Naive thymus-derived CD4-positive, alpha-beta T cell (primary cell): ENCODE measurements around the gene DCBLD2. TPM values are rescaled to one million over a fixed set of nuclear protein-coding genes. Genes with fewer than 3 reads are reported as not detected.

Experiments used
- ATAC-seq: fragments of 150-1000 bp; cut with Tn5 transposase; 2 replicates; pipeline ENCODE4 v1.10.0; 2021; ENCODE audit warnings: mild to moderate bottlenecking, moderate library complexity
- CTCF ChIA-PET: fragments of 350-600 bp; sonication (Branson Sonifier 250); formaldehyde crosslinking; loops from one replicate; lab custom pipeline; 2021; ENCODE audit warnings: antibody characterized with exemption; lab: Charles Lee
- POLR2A ChIA-PET: fragments of 350-600 bp; sonication (Branson Sonifier 250); formaldehyde crosslinking; loops from one replicate; lab custom pipeline; 2021; ENCODE audit warnings: antibody characterized with exemption, inconsistent platforms; lab: Charles Lee
- DNase-seq, 9 donors: peaks; one replicate each; pipeline versions ENCODE4 v3.0.0 to v3.0.0-alpha.2; 2020 to 2022; ENCODE audit warnings: mixed read lengths in 1 of 9
- H3K27ac ChIP-seq: one replicate; pipeline ENCODE4 v1.7.0; 2013; ENCODE audit warnings: mild to moderate bottlenecking, low read depth, low read length, moderate library complexity
- H3K27me3 ChIP-seq, 2 donors: one replicate each; pipeline ENCODE4 v1.7.0; 2013; ENCODE audit warnings: low read length in 2 of 2, mild to moderate bottlenecking in 2 of 2, moderate library complexity in 2 of 2; ENCODE audit not compliant: control insufficient read depth in 2 of 2, insufficient read depth in 2 of 2
- H3K36me3 ChIP-seq, 3 experiments: 1 replicate in 2 of 3; 2 replicates in 1 of 3; pipeline ENCODE4 v1.7.0; 2013; ENCODE audit warnings: low read length in 3 of 3, mild to moderate bottlenecking in 3 of 3, moderate library complexity in 1 of 3; ENCODE audit not compliant: insufficient read depth in 3 of 3, control insufficient read depth in 2 of 3
- H3K4me1 ChIP-seq, 2 donors: one replicate each; pipeline ENCODE4 v1.7.0; 2013; ENCODE audit warnings: low read length in 2 of 2, mild to moderate bottlenecking in 2 of 2, moderate library complexity in 1 of 2; ENCODE audit not compliant: control insufficient read depth in 2 of 2, insufficient read depth in 2 of 2
- H3K4me3 ChIP-seq: 2 replicates; pipeline ENCODE4 v1.7.0; 2013; ENCODE audit warnings: mild to moderate bottlenecking, low read length
- H3K9me3 ChIP-seq, 3 experiments: 1 replicate in 2 of 3; 2 replicates in 1 of 3; pipeline ENCODE4 v1.7.0; 2013; ENCODE audit warnings: low read length in 3 of 3; ENCODE audit not compliant: control insufficient read depth in 2 of 3
- H3K27ac Mint-ChIP-seq, 9 donors: one replicate each; pipeline ENCODE4 v1.8.0; 2020 to 2022; ENCODE audit warnings: mixed read lengths in 9 of 9, mild to moderate bottlenecking in 8 of 9, moderate library complexity in 5 of 9, inconsistent platforms in 2 of 9
- H3K27me3 Mint-ChIP-seq, 5 donors: one replicate each; pipeline ENCODE4 v1.8.0; 2021 to 2022; ENCODE audit warnings: mixed read lengths in 5 of 5, mild to moderate bottlenecking in 1 of 5
- H3K36me3 Mint-ChIP-seq, 5 donors: one replicate each; pipeline ENCODE4 v1.8.0; 2020 to 2022; ENCODE audit warnings: mixed read lengths in 5 of 5, mild to moderate bottlenecking in 3 of 5, inconsistent platforms in 1 of 5
- H3K4me1 Mint-ChIP-seq, 7 donors: one replicate each; pipeline ENCODE4 v1.8.0; 2020 to 2022; ENCODE audit warnings: mixed read lengths in 7 of 7, mild to moderate bottlenecking in 3 of 7, inconsistent platforms in 1 of 7
- H3K4me3 Mint-ChIP-seq, 10 donors: one replicate each; pipeline ENCODE4 v1.8.0; 2020 to 2022; ENCODE audit warnings: mild to moderate bottlenecking in 10 of 10, mixed read lengths in 10 of 10, moderate library complexity in 6 of 10, inconsistent platforms in 2 of 10
- H3K9me3 Mint-ChIP-seq, 11 donors: one replicate each; pipeline ENCODE4 v1.8.0; 2020 to 2022; ENCODE audit warnings: mixed read lengths in 11 of 11, mild to moderate bottlenecking in 4 of 11, inconsistent platforms in 1 of 11, moderate library complexity in 1 of 11
- intact Hi-C, 2 donors: fragments of 100-400 bp; cut with micrococcal nuclease; formaldehyde crosslinking; loops; one replicate each; pipeline ENCODE4 v1.15.1; 2023
- polyA plus RNA-seq, 2 donors: library from polyadenylated mRNA; unstranded; fragments of 300-500 nt; fragmentation: Illumina TruSeq; gene quantifications; one replicate each; pipeline ENCODE4 v1.2.3, GENCODE V29; 2021
- total RNA-seq, 6 experiments: library from RNA in 5 of 6; stranded (reverse) in 5 of 6; gene quantifications; 1 replicate in 5 of 6; 2 replicates in 1 of 6; pipeline ENCODE4 v1.2.3 and lab custom pipeline; 2021 to 2026

DCBLD2 gene, protein sequence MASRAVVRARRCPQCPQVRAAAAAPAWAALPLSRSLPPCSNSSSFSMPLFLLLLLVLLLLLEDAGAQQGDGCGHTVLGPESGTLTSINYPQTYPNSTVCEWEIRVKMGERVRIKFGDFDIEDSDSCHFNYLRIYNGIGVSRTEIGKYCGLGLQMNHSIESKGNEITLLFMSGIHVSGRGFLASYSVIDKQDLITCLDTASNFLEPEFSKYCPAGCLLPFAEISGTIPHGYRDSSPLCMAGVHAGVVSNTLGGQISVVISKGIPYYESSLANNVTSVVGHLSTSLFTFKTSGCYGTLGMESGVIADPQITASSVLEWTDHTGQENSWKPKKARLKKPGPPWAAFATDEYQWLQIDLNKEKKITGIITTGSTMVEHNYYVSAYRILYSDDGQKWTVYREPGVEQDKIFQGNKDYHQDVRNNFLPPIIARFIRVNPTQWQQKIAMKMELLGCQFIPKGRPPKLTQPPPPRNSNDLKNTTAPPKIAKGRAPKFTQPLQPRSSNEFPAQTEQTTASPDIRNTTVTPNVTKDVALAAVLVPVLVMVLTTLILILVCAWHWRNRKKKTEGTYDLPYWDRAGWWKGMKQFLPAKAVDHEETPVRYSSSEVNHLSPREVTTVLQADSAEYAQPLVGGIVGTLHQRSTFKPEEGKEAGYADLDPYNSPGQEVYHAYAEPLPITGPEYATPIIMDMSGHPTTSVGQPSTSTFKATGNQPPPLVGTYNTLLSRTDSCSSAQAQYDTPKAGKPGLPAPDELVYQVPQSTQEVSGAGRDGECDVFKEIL
- total RNA-seq (1 to 10 TPM; 1.9 to 4.7 (median 2.9) TPM), polyA plus RNA-seq (1 to 10 TPM; 2.4 to 3.8 TPM), total RNA-seq (lab: John Stamatoyannopoulos, UW) (7.3 reads per million, percentile 30 among the genes with 10 or more reads in this experiment)

DNA sequence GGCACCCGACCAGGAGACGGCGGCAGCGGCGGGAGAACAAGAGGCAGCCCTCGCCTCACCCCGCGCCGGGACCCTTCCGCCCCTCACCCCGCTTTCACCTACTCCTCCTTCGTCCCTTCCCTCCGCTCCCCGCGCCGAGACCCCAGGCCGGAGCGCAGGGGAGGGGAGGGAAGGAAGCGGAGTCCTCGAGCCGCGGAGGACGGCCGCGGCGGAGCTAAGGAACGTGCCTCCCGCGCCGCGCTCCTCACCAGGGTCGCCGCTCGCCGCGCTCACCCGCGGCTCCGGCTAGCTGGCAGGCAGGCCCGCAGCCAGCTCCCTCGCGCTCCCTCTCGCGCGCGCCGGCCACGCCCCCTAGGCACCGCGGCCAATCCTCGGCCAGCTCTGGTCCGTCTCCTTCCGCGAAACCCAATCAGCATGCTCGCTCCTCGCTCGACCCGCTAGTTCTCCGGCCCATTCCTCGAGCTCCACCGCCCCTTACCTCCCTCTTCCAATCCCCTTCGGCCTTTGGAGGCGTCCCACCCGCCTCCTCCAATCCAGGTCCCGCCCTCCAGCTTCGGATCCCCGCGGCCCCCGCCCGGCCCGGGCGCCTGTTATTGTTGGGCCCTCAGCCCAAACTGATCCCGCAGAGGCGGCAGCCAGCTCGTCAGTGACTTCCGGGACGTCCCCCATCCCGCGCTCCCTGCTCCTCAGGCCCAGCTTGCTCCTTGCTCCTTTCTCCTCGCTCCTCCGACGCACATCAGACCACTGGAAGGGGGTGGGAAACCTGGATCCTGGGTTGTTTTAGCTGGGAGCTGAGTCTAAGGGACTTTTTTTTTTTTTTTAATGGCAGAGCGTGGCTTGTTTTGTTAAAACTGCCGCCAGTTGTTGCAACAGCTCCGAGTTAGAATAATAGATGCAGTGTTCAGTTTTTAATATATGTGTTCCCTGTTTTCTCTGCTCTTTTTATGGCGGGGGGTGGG is at the start of gene DCBLD2:
DCBLD2 (minus strand) TSS at position 304 of the 959 bp plus-strand sequence. CDS start 369 bp downstream, outside the sequence.
- H3K9me3 Mint-ChIP-seq = peaks cover 0 to 1% (median 0%) of the 10 kb centered on the region in 11 donors
- Histone ChIP-seq H3K4me3 (peak within 1 kb of the TSS; percentile 86), H3K9me3 (no peaks in the 10 kb centered on the region), H3K4me1 (peaks cover 5% of the 10 kb centered on the region in 2 donors), H3K27me3 (no peaks in the 10 kb centered on the region), H3K36me3 (no peaks in the 10 kb centered on the region), H3K27ac (peak within 1 kb of the TSS; percentile 78)
- H3K27ac Mint-ChIP-seq = peak within 1 kb of the TSS; percentile 44 to 96 (median 86)
- peaks cover 14 to 27% (median 22%) of the 10 kb centered on the region in 7 donors for H3K4me1 Mint-ChIP-seq
- CTCF ChIA-PET = interaction anchor here (0.7 to 0.9 kb wide), 2 partner anchors 46 to 85 kb away, joined by 3 to 5 read pairs; no protein-coding TSS in a partner anchor
- peaks cover 0 to 30% (median 8%) of the 10 kb centered on the region in 5 donors for H3K27me3 Mint-ChIP-seq
- peak; percentile 90 to 96 (median 94) for DNase-seq
- POLR2A ChIA-PET = interaction anchor here (0.9 to 1.4 kb wide), 5 partner anchors 311 to 1500 kb away, joined by 3 to 5 read pairs (median 3); partner anchors contain the start of genes ARL6, CMSS1, LNP1 and TBC1D23
- H3K4me3 Mint-ChIP-seq = peak within 1 kb of the TSS; percentile 89 to 97 (median 94)
- no peaks in the 10 kb centered on the region for H3K36me3 Mint-ChIP-seq
- intact Hi-C loops = loop anchor here (1.0 to 10.0 kb wide), 15 partner anchors 84 to 1499 kb away; partner anchors contain the start of genes ARL6 (in 2 of the 2), CMSS1 (in 2 of the 2), CPOX (in 2 of the 2) and TBC1D23 (in 2 of the 2)
- ATAC-seq = peak; percentile 99

DNA sequence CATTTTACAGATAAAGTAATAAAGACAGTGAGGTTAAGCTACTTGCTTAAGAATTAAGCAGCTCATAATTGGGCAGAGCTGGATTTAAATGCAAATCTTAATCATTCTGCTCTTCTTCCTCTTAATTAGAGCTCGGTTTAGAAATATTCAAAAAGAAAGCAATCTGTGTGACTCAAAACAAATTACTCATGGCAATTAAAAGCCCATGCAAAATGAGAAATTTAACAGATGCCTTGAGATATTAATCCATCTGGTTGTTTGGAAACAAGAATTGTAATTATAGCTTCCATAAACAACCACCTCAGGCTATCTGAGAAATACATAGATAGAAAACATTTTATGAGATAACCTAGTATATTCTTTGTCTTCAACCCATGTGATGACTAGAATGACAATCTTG is 44.2 kb upstream of the DCBLD2 start:
- Mint-ChIP-seq H3K9me3 (peaks cover 0 to 2% (median 0%) of the 10 kb centered on the region in 11 donors), H3K36me3 (no peaks in the 10 kb centered on the region), H3K4me3 (no peak overlapping the region), H3K27me3 (peaks cover 0 to 8% (median 4%) of the 10 kb centered on the region in 5 donors), H3K4me1 (no peaks in the 10 kb centered on the region), H3K27ac (no peak overlapping the region)
- Histone ChIP-seq H3K27me3 (no peaks in the 10 kb centered on the region), H3K4me1 (no peaks in the 10 kb centered on the region), H3K9me3 (no peaks in the 10 kb centered on the region), H3K27ac (no peak overlapping the region), H3K36me3 (no peaks in the 10 kb centered on the region), H3K4me3 (no peak overlapping the region)
- intact Hi-C loops = no loop called here
- ATAC-seq = no peak
- ChIA-PET POLR2A (no interaction called here), CTCF (no interaction called here)
- no peak for DNase-seq

DNA sequence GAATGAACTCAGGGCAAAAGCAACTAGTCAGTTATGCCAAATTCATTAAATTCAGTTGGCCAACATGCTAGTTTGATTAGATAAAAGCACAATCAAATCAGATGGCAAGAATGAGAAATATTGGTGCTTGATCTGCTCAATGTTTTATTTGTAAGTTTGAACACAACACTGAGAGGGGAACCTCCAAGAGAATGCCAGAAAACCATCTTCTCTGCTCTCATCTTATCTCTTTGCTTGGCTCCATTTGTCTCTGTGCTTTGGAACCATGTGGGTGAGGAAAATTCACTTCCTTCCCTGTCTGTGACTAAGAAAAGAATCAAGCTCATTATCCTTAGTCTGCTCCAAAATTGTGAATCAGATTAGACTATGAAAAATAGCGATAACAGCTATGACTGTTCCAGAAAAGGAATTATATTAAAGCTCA is 43.6 kb upstream of the DCBLD2 start:
- Mint-ChIP-seq H3K27ac (no peak overlapping the region), H3K36me3 (no peaks in the 10 kb centered on the region), H3K9me3 (peaks cover 0 to 5% (median 0%) of the 10 kb centered on the region in 11 donors), H3K4me1 (no peaks in the 10 kb centered on the region), H3K27me3 (peaks cover 0 to 8% (median 4%) of the 10 kb centered on the region in 5 donors), H3K4me3 (no peak overlapping the region)
- ATAC-seq = no peak
- H3K4me1 ChIP-seq = no peaks in the 10 kb centered on the region
- ChIA-PET CTCF (no interaction called here), POLR2A (no interaction called here)
- H3K27ac ChIP-seq = no peak overlapping the region
- H3K36me3 ChIP-seq = no peaks in the 10 kb centered on the region
- DNase-seq = no peak
- no peak overlapping the region for H3K4me3 ChIP-seq
- H3K27me3 ChIP-seq = no peaks in the 10 kb centered on the region
- no peaks in the 10 kb centered on the region for H3K9me3 ChIP-seq
- intact Hi-C loops = no loop called here

DNA sequence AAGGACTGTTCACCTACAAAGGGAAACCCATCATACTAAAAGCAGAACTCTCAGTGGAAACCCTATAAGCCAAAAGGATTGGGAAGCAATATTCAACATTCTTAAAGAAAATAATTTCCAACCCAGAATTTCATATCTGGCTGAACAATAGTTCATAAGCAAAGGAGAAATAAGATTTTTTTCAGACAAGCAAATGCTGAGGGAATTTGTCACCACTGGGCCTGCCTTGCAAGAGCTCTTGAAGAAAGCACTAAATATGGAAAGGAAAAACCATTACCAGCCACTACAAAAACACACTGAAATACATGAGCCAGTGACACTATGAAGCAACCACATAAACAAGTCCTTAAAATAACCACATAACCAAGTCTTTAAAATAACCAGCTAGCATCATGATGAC is 28.9 kb upstream of the DCBLD2 start:
- H3K36me3 Mint-ChIP-seq = peaks cover 0 to 15% (median 0%) of the 10 kb centered on the region in 5 donors
- POLR2A ChIA-PET = no interaction called here
- H3K4me3 Mint-ChIP-seq = no peak overlapping the region

DNA sequence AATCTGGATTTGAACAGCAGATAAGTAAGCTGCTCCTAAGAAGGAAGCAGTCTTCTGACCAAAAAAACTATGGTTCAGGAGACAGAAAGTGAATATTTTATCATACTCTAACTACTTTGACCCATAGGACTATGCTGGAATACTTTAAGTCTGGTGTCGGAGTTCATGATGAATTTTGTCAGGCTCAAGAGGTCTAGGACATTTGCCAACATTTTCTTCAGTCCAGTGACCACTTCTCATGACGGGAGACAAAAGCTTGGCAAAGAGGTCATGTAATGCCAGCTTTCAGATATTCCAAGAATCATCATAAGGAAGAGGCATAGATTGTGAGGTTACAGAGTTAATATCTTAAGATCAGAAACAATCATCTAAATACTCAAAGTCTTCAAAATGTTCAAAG is 20.5 kb upstream of the DCBLD2 start:
- CTCF ChIA-PET = no interaction called here
- Mint-ChIP-seq H3K4me3 (no peak overlapping the region), H3K27me3 (peaks cover 13 to 51% (median 23%) of the 10 kb centered on the region in 5 donors), H3K9me3 (no peaks in the 10 kb centered on the region), H3K27ac (no peak overlapping the region), H3K4me1 (no peaks in the 10 kb centered on the region), H3K36me3 (no peaks in the 10 kb centered on the region)
- intact Hi-C loops = no loop called here
- no peaks in the 10 kb centered on the region for H3K4me1 ChIP-seq
- H3K36me3 ChIP-seq = no peaks in the 10 kb centered on the region
- POLR2A ChIA-PET = no interaction called here
- DNase-seq = no peak
- H3K9me3 ChIP-seq = no peaks in the 10 kb centered on the region
- peaks cover 0 to 3% of the 10 kb centered on the region in 2 donors for H3K27me3 ChIP-seq
- H3K4me3 ChIP-seq = no peak overlapping the region
- no peak overlapping the region for H3K27ac ChIP-seq
- no peak for ATAC-seq

More for the DNA sequence above, 28.9 kb upstream of the DCBLD2 start:
- Histone ChIP-seq H3K4me3 (no peak overlapping the region), H3K4me1 (no peaks in the 10 kb centered on the region), H3K27ac (no peak overlapping the region), H3K36me3 (no peaks in the 10 kb centered on the region), H3K9me3 (peaks cover 0 to 5% (median 0%) of the 10 kb centered on the region in 3 experiments), H3K27me3 (no peaks in the 10 kb centered on the region)
- DNase-seq = no peak
- Mint-ChIP-seq H3K27me3 (peaks cover 7 to 38% (median 20%) of the 10 kb centered on the region in 5 donors), H3K27ac (no peak overlapping the region), H3K4me1 (no peaks in the 10 kb centered on the region), H3K9me3 (peaks cover 6 to 36% (median 18%) of the 10 kb centered on the region in 11 donors)
- intact Hi-C loops = no loop called here
- ATAC-seq = no peak
- CTCF ChIA-PET = no interaction called here
